Suppressor macrophage treated with lipopolysaccharide for 4 hours (primary cell): ENCODE results near the gene CCT8.
"Not testable (repeated sequence)": the region's sequence is repeated elsewhere in the genome, so short reads cannot be mapped to it uniquely, and the experiment has no call there.

Source experiments
- DNase-seq: peaks from one replicate; pipeline ENCODE4 v3.0.0-alpha.2; 2020

The CCT8 gene

GRCh38 chr21:29017639-29018237 lies 55.7 kb downstream of the CCT8 start:
- peak; percentile 58 for DNase-seq

GRCh38 chr21:29011236-29011635 lies 62.2 kb downstream of the CCT8 start:
- not testable (repeated sequence) for DNase-seq

GRCh38 chr21:29008367-29008766 lies 65.1 kb downstream of the CCT8 start:
- no peak for DNase-seq

DNA sequence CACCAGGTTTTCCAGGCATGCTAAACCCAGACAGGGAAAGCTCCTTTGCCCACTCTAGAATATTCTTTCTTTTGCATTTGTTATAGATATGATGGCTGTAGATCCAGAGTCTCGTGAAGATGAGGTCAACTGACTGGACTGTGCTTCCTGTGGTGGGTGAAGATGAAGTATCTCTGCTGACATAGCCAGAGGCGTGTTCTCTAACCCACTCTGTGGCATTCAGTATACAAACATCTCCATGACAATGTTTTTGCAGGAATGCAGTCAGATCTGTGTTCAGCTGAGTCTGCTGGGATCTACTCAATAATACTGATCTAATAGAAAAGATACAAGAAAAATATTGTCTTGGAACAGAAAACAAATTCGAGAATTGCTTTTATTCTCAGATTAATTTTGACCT lies 65.6 kb downstream of the CCT8 start:
- no peak for DNase-seq

DNA sequence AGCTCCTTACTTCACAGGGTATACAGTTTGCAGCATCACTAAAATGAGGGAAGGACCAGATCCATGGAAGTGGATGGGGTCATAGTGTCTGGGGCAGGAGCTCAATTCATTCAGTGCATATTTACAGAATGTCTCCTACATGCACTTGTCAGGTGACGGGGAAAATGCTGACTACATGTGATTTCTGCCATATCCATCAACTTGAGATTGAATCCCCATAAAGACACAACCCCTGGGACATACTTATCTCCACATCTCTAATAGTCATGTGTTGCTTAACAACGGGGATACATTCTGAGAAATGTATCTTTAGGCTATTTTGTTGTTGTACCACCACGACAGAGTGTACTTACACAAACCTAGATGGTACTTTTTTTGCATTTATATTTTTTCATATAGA lies 66.3 kb downstream of the CCT8 start:
- DNase-seq: no peak
